GM21360 (cell line): Measurements from ENCODE around the gene VSIG10L.

Source experiments
- ATAC-seq: cut with Tn5 transposase; IDR thresholded peaks from one replicate; pipeline ENCODE4 v1.9.1; 2021; ENCODE audit warnings: mild to moderate bottlenecking, moderate library complexity; ENCODE audit not compliant: unreplicated experiment

Gene VSIG10L

GRCh38 chr19:51339313-51339686 lies 2.6 kb downstream of the VSIG10L start:
- no peak for ATAC-seq

GRCh38 chr19:51338563-51339312 lies 3.2 kb downstream of the VSIG10L start:
- ATAC-seq: peak; percentile 48

GRCh38 chr19:51337861-51338562 lies 3.9 kb downstream of the VSIG10L start:
- ATAC-seq: no peak

GRCh38 chr19:51337141-51337860 lies 4.6 kb downstream of the VSIG10L start:
- no peak for ATAC-seq

GRCh38 chr19:51333836-51334460 lies 8.0 kb downstream of the VSIG10L start:
- no peak for ATAC-seq

- no peak for ATAC-seq
Measured at GRCh38 chr19:51331716-51332115, 10.2 kb downstream of the VSIG10L start.

GRCh38 chr19:51331193-51331592 lies 10.7 kb downstream of the VSIG10L start:
- no peak for ATAC-seq

- ATAC-seq: no peak
Measured at GRCh38 chr19:51330366-51330765, 11.6 kb downstream of the VSIG10L start.

- no peak for ATAC-seq
Measured at GRCh38 chr19:51329411-51329810, 12.5 kb downstream of the VSIG10L start.

- no peak for ATAC-seq
Measured at GRCh38 chr19:51327066-51328001, 14.6 kb downstream of the VSIG10L start.

- ATAC-seq: no peak
Measured at GRCh38 chr19:51326216-51327065, 15.5 kb downstream of the VSIG10L start.

GRCh38 chr19:51325161-51325976 lies 16.6 kb downstream of the VSIG10L start:
- no peak for ATAC-seq

GRCh38 chr19:51324167-51324481 lies 17.8 kb downstream of the VSIG10L start:
- ATAC-seq: no peak

GRCh38 chr19:51323481-51324166 lies 18.3 kb downstream of the VSIG10L start:
- no peak for ATAC-seq

GRCh38 chr19:51321799-51322198 lies 20.1 kb downstream of the VSIG10L start:
- no peak for ATAC-seq

- no peak for ATAC-seq
Measured at GRCh38 chr19:51320280-51320657, 21.7 kb downstream of the VSIG10L start.

GRCh38 chr19:51319649-51320279 lies 22.2 kb downstream of the VSIG10L start:
- ATAC-seq: no peak
